Trophoblast cell (in vitro differentiated cells and primary cell): ENCODE measurements around the gene GLIS1.

Source experiments
- DNase-seq, 2 donors: peaks; one replicate each; pipeline ENCODE4 v3.0.0-alpha.2; 2016
- H2AFZ ChIP-seq: 2 replicates; pipeline ENCODE4 v1.6.1; 2013; ENCODE audit warnings: low read length, moderate library complexity, mild to moderate bottlenecking; ENCODE audit not compliant: insufficient read depth, poor library complexity
- H2AK5ac ChIP-seq: 2 replicates; pipeline ENCODE4 v1.6.1; 2013; ENCODE audit warnings: mild to moderate bottlenecking, low read length
- H2BK120ac ChIP-seq: 2 replicates; pipeline ENCODE4 v1.6.1; 2013; ENCODE audit warnings: low read length, mild to moderate bottlenecking, moderate library complexity; ENCODE audit not compliant: insufficient read depth, poor library complexity
- H2BK12ac ChIP-seq: 2 replicates; pipeline ENCODE4 v1.6.1; 2013; ENCODE audit warnings: mild to moderate bottlenecking, low read length, moderate library complexity
- H2BK5ac ChIP-seq: 2 replicates; pipeline ENCODE4 v1.6.1; 2013; ENCODE audit warnings: low read length, low read depth, moderate library complexity, mild to moderate bottlenecking; ENCODE audit not compliant: poor library complexity
- H3K14ac ChIP-seq: 2 replicates; pipeline ENCODE4 v1.6.1; 2013; ENCODE audit warnings: mild to moderate bottlenecking, low read length
- H3K18ac ChIP-seq: 2 replicates; pipeline ENCODE4 v1.6.1; 2013; ENCODE audit warnings: mild to moderate bottlenecking, low read length
- H3K23ac ChIP-seq: 2 replicates; pipeline ENCODE4 v1.6.1; 2013; ENCODE audit warnings: low read length
- H3K27ac ChIP-seq: 2 replicates; pipeline ENCODE4 v1.5.1; 2013; ENCODE audit warnings: low read depth, mild to moderate bottlenecking, inconsistent platforms, low read length, moderate library complexity
- H3K27me3 ChIP-seq: 2 replicates; pipeline ENCODE4 v1.6.1; 2013; ENCODE audit warnings: inconsistent platforms, mild to moderate bottlenecking, low read length, moderate library complexity; ENCODE audit not compliant: insufficient read depth
- H3K36me3 ChIP-seq, 2 experiments: 1 replicate in 1 of 2; 2 replicates in 1 of 2; pipeline ENCODE4 v1.6.1; 2013; ENCODE audit warnings: low read length in 2 of 2, mild to moderate bottlenecking in 2 of 2, moderate library complexity in 1 of 2; ENCODE audit not compliant: insufficient read depth in 2 of 2, control insufficient read depth in 1 of 2
- H3K4ac ChIP-seq: 2 replicates; pipeline ENCODE4 v1.6.1; 2013; ENCODE audit warnings: low read depth, mild to moderate bottlenecking, low read length, moderate library complexity
- H3K4me1 ChIP-seq, 2 experiments: 1 replicate in 1 of 2; 2 replicates in 1 of 2; pipeline ENCODE4 v1.6.1; 2013; ENCODE audit warnings: low read length in 2 of 2, mild to moderate bottlenecking in 2 of 2, moderate library complexity in 1 of 2; ENCODE audit not compliant: insufficient read depth in 2 of 2, control insufficient read depth in 1 of 2
- H3K4me2 ChIP-seq: 2 replicates; pipeline ENCODE4 v1.6.1; 2013; ENCODE audit warnings: inconsistent platforms, mild to moderate bottlenecking, low read length, moderate library complexity
- H3K4me3 ChIP-seq: 2 replicates; pipeline ENCODE4 v1.5.1; 2013; ENCODE audit warnings: mild to moderate bottlenecking, low read depth, low read length, inconsistent platforms
- H3K79me1 ChIP-seq: one replicate; pipeline ENCODE4 v1.6.1; 2013; ENCODE audit warnings: low read length
- H3K79me2 ChIP-seq: 2 replicates; pipeline ENCODE4 v1.6.1; 2013; ENCODE audit warnings: low read length, mild to moderate bottlenecking; ENCODE audit not compliant: control insufficient read depth, insufficient read depth, poor library complexity
- H3K9ac ChIP-seq: 2 replicates; pipeline ENCODE4 v1.6.1; 2013; ENCODE audit warnings: mild to moderate bottlenecking, low read length
- H3K9me3 ChIP-seq: 2 replicates; pipeline ENCODE4 v1.6.1; 2013; ENCODE audit warnings: low read depth, mild to moderate bottlenecking, control low read depth, inconsistent platforms, low read length; ENCODE audit not compliant: insufficient read depth
- H4K12ac ChIP-seq: 2 replicates; pipeline ENCODE4 v1.6.1; 2013; ENCODE audit warnings: low read depth, mild to moderate bottlenecking, low read length, moderate library complexity
- H4K8ac ChIP-seq: 2 replicates; pipeline ENCODE4 v1.6.1; 2013; ENCODE audit warnings: low read depth, mild to moderate bottlenecking, low read length, moderate library complexity
- H4K91ac ChIP-seq: one replicate; pipeline ENCODE4 v1.6.1; 2013; ENCODE audit warnings: low read depth, mild to moderate bottlenecking, low read length, moderate library complexity
- WGBS: extraction: QIAGEN DNeasy Blood & Tissue Kit; methylation state at CpG from one replicate; pipeline ENCODE4 v1.1.7; 2013; ENCODE audit warnings: missing lambda C conversion rate; ENCODE audit not compliant: insufficient read length, insufficient coverage; ENCODE audit errors: extremely low coverage; 5-methylcytosine and 5-hydroxymethylcytosine counted together

GLIS1 gene

GRCh38 chr1:53646732-53647131 lies 92.2 kb downstream of the GLIS1 start:
- Histone ChIP-seq H3K4me2 (no peak overlapping the region), H2BK120ac (no peak overlapping the region), H4K91ac (no peak overlapping the region), H3K23ac (no peak overlapping the region), H3K79me2 (no peaks in the 10 kb centered on the region), H4K12ac (no peak overlapping the region), H3K79me1 (no peaks in the 10 kb centered on the region), H3K27me3 (no peaks in the 10 kb centered on the region), H2BK5ac (no peak overlapping the region), H3K18ac (no peak overlapping the region), H3K9ac (no peak overlapping the region), H2AFZ (no peak overlapping the region), H3K4me3 (no peak overlapping the region), H3K14ac (no peak overlapping the region), H2BK12ac (no peak overlapping the region), H4K8ac (no peak overlapping the region), H3K9me3 (no peaks in the 10 kb centered on the region), H3K4ac (no peak overlapping the region), H3K27ac (no peak overlapping the region), H3K4me1 (no peaks in the 10 kb centered on the region), H3K36me3 (no peaks in the 10 kb centered on the region), H2AK5ac (no peak overlapping the region)
- DNase-seq, result no peak

GRCh38 chr1:53645690-53646078 lies 93.3 kb downstream of the GLIS1 start:
- Histone ChIP-seq H4K91ac (no peak overlapping the region), H3K18ac (no peak overlapping the region), H3K9ac (no peak overlapping the region), H3K4me1 (no peaks in the 10 kb centered on the region), H3K4ac (no peak overlapping the region), H3K27ac (no peak overlapping the region), H2AFZ (no peak overlapping the region), H2AK5ac (no peak overlapping the region), H3K23ac (no peak overlapping the region), H3K4me3 (no peak overlapping the region), H3K4me2 (no peak overlapping the region), H3K9me3 (no peaks in the 10 kb centered on the region), H2BK12ac (no peak overlapping the region), H2BK120ac (no peak overlapping the region), H2BK5ac (no peak overlapping the region), H3K79me2 (no peaks in the 10 kb centered on the region), H3K36me3 (no peaks in the 10 kb centered on the region), H4K12ac (no peak overlapping the region), H4K8ac (no peak overlapping the region), H3K79me1 (no peaks in the 10 kb centered on the region), H3K27me3 (no peaks in the 10 kb centered on the region), H3K14ac (no peak overlapping the region)
- WGBS, result no CpG with 5 or more reads among the region's 1 CpG
- no peak for DNase-seq

- Histone ChIP-seq H2AFZ (no peak overlapping the region), H4K8ac (no peak overlapping the region), H4K12ac (no peak overlapping the region), H2BK12ac (no peak overlapping the region), H3K27me3 (no peaks in the 10 kb centered on the region), H3K9me3 (no peaks in the 10 kb centered on the region), H3K36me3 (no peaks in the 10 kb centered on the region), H2AK5ac (no peak overlapping the region), H3K79me1 (no peaks in the 10 kb centered on the region), H3K23ac (no peak overlapping the region), H3K4me3 (no peak overlapping the region), H2BK120ac (no peak overlapping the region), H4K91ac (no peak overlapping the region), H3K9ac (no peak overlapping the region), H3K4ac (no peak overlapping the region), H3K4me2 (no peak overlapping the region), H3K4me1 (no peaks in the 10 kb centered on the region), H2BK5ac (no peak overlapping the region), H3K18ac (no peak overlapping the region), H3K27ac (no peak overlapping the region), H3K79me2 (no peaks in the 10 kb centered on the region), H3K14ac (no peak overlapping the region)
- DNase-seq, result no peak
- no CpG with 5 or more reads among the region's 14 CpGs for WGBS
Measured at GRCh38 chr1:53644909-53645689, 93.9 kb downstream of the GLIS1 start.

- Histone ChIP-seq H3K9me3 (no peaks in the 10 kb centered on the region), H3K14ac (no peak overlapping the region), H3K27ac (no peak overlapping the region), H3K4ac (no peak overlapping the region), H3K79me2 (no peaks in the 10 kb centered on the region), H2BK12ac (no peak overlapping the region), H2BK5ac (no peak overlapping the region), H2AK5ac (no peak overlapping the region), H3K9ac (no peak overlapping the region), H3K79me1 (no peaks in the 10 kb centered on the region), H3K27me3 (no peaks in the 10 kb centered on the region), H4K8ac (no peak overlapping the region), H4K12ac (no peak overlapping the region), H3K23ac (no peak overlapping the region), H4K91ac (no peak overlapping the region), H2BK120ac (no peak overlapping the region), H3K4me3 (no peak overlapping the region), H3K4me1 (no peaks in the 10 kb centered on the region), H3K4me2 (no peak overlapping the region), H3K18ac (no peak overlapping the region), H3K36me3 (no peaks in the 10 kb centered on the region), H2AFZ (no peak overlapping the region)
- no CpG with 5 or more reads among the region's 7 CpGs for WGBS
- DNase-seq, result no peak
Measured at GRCh38 chr1:53644496-53644895, 94.5 kb downstream of the GLIS1 start.
